Amniotic stem cell (primary cell): ENCODE results near the gene DSCAML1.

Experiments used
- DNase-seq: peaks from one replicate; lab custom pipeline; 2025; lab: John Stamatoyannopoulos, UW

The DSCAML1 gene

DNA sequence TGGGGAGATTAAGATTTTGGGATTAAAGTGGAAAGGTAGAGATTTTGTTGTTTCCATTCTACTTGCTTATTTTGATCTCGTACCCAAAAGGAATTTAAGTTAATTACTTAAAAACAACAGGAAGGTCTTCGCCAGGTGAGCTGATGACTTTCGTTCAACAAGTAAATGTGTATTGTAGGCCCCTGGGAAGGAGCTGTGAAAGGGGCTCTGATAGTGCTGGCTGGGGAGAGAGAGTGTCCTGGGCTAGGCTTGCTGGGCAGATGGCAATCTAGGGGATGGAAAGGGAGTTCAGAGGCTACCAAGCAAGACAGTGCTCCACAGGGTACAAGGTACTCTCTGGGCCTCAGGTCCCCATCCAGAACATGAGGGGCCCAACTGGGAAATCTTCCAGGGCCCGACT is 279.9 kb downstream of the DSCAML1 start:
- DNase-seq: no peak

GRCh38 chr11:117515892-117516787 is 280.9 kb downstream of the DSCAML1 start:
- no peak for DNase-seq

DNA sequence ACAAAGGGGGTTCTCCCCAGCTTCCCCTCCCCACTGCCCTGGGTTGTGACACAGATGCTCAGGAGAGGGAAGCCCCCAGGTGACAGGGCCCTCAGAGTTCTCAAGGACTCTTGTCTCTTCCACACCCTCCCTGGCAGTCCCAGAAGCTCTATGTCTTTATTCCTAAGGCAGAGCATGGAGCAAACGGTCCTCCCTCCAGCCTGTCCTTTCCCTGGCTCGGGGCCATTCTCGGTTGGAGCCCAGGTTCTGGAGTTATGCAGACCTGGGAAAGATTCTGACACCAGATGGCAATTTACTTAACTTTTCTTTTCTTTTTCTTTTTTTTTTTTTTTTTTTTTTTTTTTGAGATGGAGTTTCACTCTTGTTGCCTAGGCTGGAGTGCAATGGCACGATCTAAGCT is 282.8 kb downstream of the DSCAML1 start:
- DNase-seq: no peak

DNA sequence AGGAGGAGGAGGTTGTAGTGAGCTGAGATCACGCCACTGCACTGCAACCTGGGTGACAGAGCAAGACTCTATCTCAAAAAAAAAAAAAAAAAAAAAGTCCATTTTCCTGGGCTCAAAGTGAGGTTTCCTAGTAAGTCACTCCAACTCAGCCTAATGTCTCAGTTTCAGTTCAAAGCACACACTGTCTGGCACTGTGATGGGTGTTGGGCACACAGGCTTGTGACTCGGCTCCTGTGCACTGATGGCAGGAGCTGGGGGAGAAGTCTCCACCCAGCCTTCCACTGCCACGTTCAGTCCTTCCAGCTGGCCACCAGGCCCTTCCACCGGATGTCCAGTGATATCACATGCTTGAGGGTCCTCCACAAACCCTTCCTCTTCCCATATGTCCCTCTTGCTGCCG is 283.4 kb downstream of the DSCAML1 start:
- no peak for DNase-seq

- DNase-seq: no peak
These were observed 285.0 kb downstream of the DSCAML1 start for GRCh38 chr11:117511931-117512539.

DNA sequence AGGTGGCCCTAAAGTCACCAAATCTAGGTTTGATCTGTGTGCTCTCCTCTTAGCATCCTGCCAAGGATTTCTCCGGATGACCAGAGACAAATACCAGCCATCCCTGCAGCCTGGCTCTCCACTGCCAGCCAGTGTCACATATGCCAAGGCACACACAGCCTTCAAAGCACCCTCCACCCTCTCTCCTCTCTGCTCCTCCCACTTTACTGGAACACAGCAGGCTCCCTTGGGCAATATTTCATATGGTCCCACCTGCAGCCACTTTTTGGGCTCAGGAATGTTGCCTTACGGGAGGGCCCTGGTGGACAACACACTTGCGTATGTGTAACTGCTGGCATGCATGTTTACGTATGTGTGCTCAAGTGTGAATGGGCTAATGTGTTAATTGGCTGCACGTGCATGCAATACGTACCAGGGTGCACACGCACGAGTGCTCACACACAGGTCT is 285.5 kb downstream of the DSCAML1 start:
- DNase-seq: no peak

- no peak for DNase-seq
These were observed 286.4 kb downstream of the DSCAML1 start for GRCh38 chr11:117510646-117511045.

- DNase-seq: no peak
These were observed 287.5 kb downstream of the DSCAML1 start for GRCh38 chr11:117509543-117509942.

DNA sequence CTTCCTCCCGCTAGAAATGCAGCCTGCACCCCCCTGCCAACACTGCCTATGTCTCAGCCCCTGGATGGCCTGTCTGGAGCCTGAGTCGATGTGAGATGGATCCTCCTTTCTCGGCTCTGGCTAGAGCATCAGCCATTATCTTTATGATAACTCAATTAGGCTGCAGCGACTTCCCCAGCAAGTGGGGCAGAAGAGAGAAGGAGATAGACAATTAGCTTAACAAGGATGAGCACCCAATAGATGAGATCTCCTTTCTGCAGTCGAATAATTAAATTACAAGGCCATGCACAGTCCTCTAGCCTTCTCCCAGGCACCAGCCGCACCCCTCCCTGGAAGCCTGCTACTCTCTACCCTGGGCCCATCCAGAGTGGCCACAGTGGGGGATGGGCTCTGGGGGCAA is 290.0 kb downstream of the DSCAML1 start:
- no peak for DNase-seq

- DNase-seq: no peak
These were observed 291.6 kb downstream of the DSCAML1 start for GRCh38 chr11:117505285-117505970.

- no peak for DNase-seq
These were observed 294.3 kb downstream of the DSCAML1 start for GRCh38 chr11:117502779-117503100.

GRCh38 chr11:117502015-117502778 is 294.8 kb downstream of the DSCAML1 start:
- no peak for DNase-seq

DNA sequence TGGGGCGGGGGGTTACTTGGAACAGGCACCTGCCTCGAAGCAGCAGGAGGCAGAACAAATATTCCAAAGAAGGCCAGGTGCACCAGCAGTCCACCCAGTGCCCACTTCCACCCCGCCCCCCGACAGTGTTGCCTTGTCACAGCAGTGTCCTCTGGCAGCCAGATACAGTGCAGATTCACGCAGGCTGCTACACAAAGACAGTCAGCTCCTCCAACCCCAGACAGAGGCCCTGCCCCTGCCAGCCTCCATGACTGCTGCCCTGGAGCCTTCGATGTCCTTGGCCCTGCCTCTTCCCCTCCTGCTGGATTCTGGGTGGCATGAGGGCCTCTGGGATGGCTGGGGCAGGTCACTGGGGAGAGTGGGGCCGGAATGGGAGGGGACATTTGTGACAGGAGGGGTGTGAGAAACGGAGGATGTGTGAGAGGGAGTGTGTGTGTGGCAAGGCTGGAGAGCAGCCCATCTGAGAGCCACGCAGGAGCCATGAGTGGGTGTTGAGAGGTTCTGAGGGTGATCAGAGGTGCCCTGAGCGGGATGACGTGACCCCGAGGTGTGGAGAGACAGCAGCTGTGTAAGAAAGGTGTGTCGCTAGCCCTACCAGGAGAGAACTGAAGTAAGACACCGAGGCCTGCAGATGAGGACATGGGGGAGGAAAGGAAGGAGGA is 295.6 kb downstream of the DSCAML1 start:
- DNase-seq: no peak

DNA sequence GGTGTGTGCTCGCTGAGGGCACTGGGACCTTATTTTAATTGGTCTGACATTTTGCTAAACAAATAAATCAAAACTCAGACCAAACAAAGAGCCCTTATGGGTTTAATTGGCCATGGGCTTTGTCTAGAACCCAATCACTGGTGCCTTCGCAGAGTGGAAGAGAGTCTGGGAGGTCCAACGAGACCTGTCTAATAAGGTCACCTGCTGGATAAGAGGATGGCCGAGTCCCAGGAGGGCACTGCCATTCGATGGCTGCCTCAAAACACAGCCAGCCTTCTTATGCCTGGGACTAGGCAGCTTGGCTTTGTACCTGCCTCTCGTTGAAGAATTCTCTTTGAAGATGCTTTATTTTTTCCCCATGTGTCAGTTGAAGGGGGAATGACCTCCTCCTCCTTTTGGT is 298.2 kb downstream of the DSCAML1 start:
- no peak for DNase-seq

- no peak for DNase-seq
These were observed 299.6 kb downstream of the DSCAML1 start for GRCh38 chr11:117497206-117497951.

DNA sequence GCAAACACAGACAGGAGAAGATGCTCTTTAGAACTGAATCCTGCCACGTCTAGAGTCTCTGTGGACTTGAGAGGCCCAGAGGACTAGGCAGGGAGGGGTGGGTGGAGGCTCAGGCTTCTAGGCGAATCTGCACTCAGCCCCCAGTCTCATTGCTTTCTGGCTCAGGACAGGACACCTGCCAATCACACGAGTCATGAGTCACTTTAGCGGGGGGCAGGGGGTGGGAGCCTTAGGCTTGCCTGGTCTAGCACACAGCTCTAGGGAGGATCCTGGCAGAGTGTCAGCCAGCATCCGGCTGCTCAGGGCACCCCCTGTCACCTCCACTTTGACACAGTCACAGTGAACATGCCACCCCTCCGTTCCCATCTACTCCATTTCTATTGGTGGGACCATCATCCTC is 301.7 kb downstream of the DSCAML1 start:
- DNase-seq: no peak

- DNase-seq: no peak
These were observed 304.3 kb downstream of the DSCAML1 start for GRCh38 chr11:117492578-117493251.

GRCh38 chr11:117490911-117491310 is 306.1 kb downstream of the DSCAML1 start:
- DNase-seq: no peak

- DNase-seq: no peak
These were observed 306.9 kb downstream of the DSCAML1 start for GRCh38 chr11:117489999-117490679.
